ENCODE results near the gene ATP9B.
A peak's percentile ranks its signal among the peaks of the same experiment; 100 is the strongest.

ATP9B gene

GRCh38 chr18:79068937-79069716 is at the start of gene ATP9B:
Gene ATP9B (plus strand): TSS chr18:79069394. CDS start chr18:79069411, 17 bp downstream.
- peak; percentile 47 to 99 (median 96) for DNase-seq

GRCh38 chr18:79019881-79020280 is 49.3 kb upstream of the ATP9B start:
- DNase-seq, result no peak

GRCh38 chr18:79022603-79023002 is 46.6 kb upstream of the ATP9B start:
- no peak for DNase-seq

- no peak for DNase-seq
Measured at GRCh38 chr18:79026491-79026890, 42.7 kb upstream of the ATP9B start.

GRCh38 chr18:79030680-79031079 is 38.5 kb upstream of the ATP9B start:
- no peak for DNase-seq

GRCh38 chr18:79042276-79042675 is 26.9 kb upstream of the ATP9B start:
- no peak for DNase-seq

GRCh38 chr18:79043288-79043687 is 25.9 kb upstream of the ATP9B start:
- DNase-seq, result no peak

- no peak for DNase-seq
Measured at GRCh38 chr18:79046522-79046921, 22.7 kb upstream of the ATP9B start.

GRCh38 chr18:79047556-79048244 is 21.5 kb upstream of the ATP9B start:
- DNase-seq, result no peak

GRCh38 chr18:79048245-79048632 is 21.0 kb upstream of the ATP9B start:
- DNase-seq, result no peak

- DNase-seq, result no peak
Measured at GRCh38 chr18:79049506-79049905, 19.7 kb upstream of the ATP9B start.

GRCh38 chr18:79050005-79050404 is 19.2 kb upstream of the ATP9B start:
- DNase-seq, result no peak

- DNase-seq, result no peak
Measured at GRCh38 chr18:79056827-79057367, 12.3 kb upstream of the ATP9B start.

GRCh38 chr18:79058007-79058406 is 11.2 kb upstream of the ATP9B start:
- no peak for DNase-seq

- no peak for DNase-seq
Measured at GRCh38 chr18:79062806-79063205, 6.4 kb upstream of the ATP9B start.

- no peak for DNase-seq
Measured at GRCh38 chr18:79064228-79064627, 5.0 kb upstream of the ATP9B start.

GRCh38 chr18:79065802-79066201 is 3.4 kb upstream of the ATP9B start:
- no peak for DNase-seq

- DNase-seq, result no peak
Measured at GRCh38 chr18:79067611-79068010, 1.6 kb upstream of the ATP9B start.

- DNase-seq, result peak in 11 of 56 donors; percentile 16 to 74 (median 46)
Measured at GRCh38 chr18:79068341-79068936, 755 bp upstream of the ATP9B start.

- no peak for DNase-seq
Measured at GRCh38 chr18:79069717-79070151, 540 bp downstream of the ATP9B start.

GRCh38 chr18:79070486-79070885 is 1.3 kb downstream of the ATP9B start:
- no peak for DNase-seq

GRCh38 chr18:79071037-79071436 is 1.8 kb downstream of the ATP9B start:
- DNase-seq, result no peak

All from amygdala (tissue), 56 donors.